Measurements from ENCODE around the gene HECW1.

The HECW1 gene

GRCh38 chr7:43276547-43276946 lies 164.1 kb downstream of the HECW1 start:
- no peak for DNase-seq

GRCh38 chr7:43278088-43278644 lies 165.7 kb downstream of the HECW1 start:
- no peak for DNase-seq

- no peak for DNase-seq
Observed at GRCh38 chr7:43281268-43281667, 168.8 kb downstream of the HECW1 start.

GRCh38 chr7:43283706-43284105 lies 171.3 kb downstream of the HECW1 start:
- DNase-seq: no peak

GRCh38 chr7:43289826-43290225 lies 177.4 kb downstream of the HECW1 start:
- DNase-seq: no peak

- no peak for DNase-seq
Observed at GRCh38 chr7:43290978-43291377, 178.5 kb downstream of the HECW1 start.

GRCh38 chr7:43291789-43292188 lies 179.3 kb downstream of the HECW1 start:
- DNase-seq: no peak

GRCh38 chr7:43292384-43292783 lies 179.9 kb downstream of the HECW1 start:
- no peak for DNase-seq

GRCh38 chr7:43294080-43294630 lies 181.7 kb downstream of the HECW1 start:
- no peak for DNase-seq

- no peak for DNase-seq
Observed at GRCh38 chr7:43295429-43295828, 183.0 kb downstream of the HECW1 start.

- no peak for DNase-seq
Observed at GRCh38 chr7:43296306-43296705, 183.9 kb downstream of the HECW1 start.

- DNase-seq: no peak
Observed at GRCh38 chr7:43298617-43299016, 186.2 kb downstream of the HECW1 start.

- no peak for DNase-seq
Observed at GRCh38 chr7:43300121-43300520, 187.7 kb downstream of the HECW1 start.

- DNase-seq: no peak
Observed at GRCh38 chr7:43302211-43302711, 189.8 kb downstream of the HECW1 start.

- DNase-seq: no peak
Observed at GRCh38 chr7:43302773-43303460, 190.5 kb downstream of the HECW1 start.

- DNase-seq: no peak
Observed at GRCh38 chr7:43303740-43304241, 191.3 kb downstream of the HECW1 start.

GRCh38 chr7:43306404-43306803 lies 194.0 kb downstream of the HECW1 start:
- no peak for DNase-seq

GRCh38 chr7:43307522-43307921 lies 195.1 kb downstream of the HECW1 start:
- no peak for DNase-seq

GRCh38 chr7:43308913-43309705 lies 196.7 kb downstream of the HECW1 start:
- no peak for DNase-seq

- no peak for DNase-seq
Observed at GRCh38 chr7:43309706-43310022, 197.2 kb downstream of the HECW1 start.

- DNase-seq: no peak
Observed at GRCh38 chr7:43311052-43311451, 198.6 kb downstream of the HECW1 start.

GRCh38 chr7:43311694-43312093 lies 199.2 kb downstream of the HECW1 start:
- no peak for DNase-seq

- DNase-seq: no peak
Observed at GRCh38 chr7:43313628-43314378, 201.4 kb downstream of the HECW1 start.

Measured in DMS79 treated with DMSO at 0.1 percent for 48 hours (cell line).